HEK293 (cell line): ENCODE data around the gene CPB2.

Source experiments
- CTCF ChIA-PET: fragments of 350-600 bp; formaldehyde crosslinking; extraction: SDS; loops from one replicate; lab custom pipeline; 2021; ENCODE audit warnings: antibody characterized with exemption; lab: Yijun Ruan, JAX
- POLR2A ChIA-PET: fragments of 300-600 bp; formaldehyde crosslinking; extraction: SDS; loops from one replicate; lab custom pipeline; 2020; ENCODE audit warnings: antibody characterized with exemption, inconsistent platforms; lab: Yijun Ruan, JAX
- H3K27ac ChIP-seq: fragments of 200-500 bp; sonication (Bioruptor generic); 2 replicates; pipeline ENCODE4 v1.5.1; 2014; ENCODE audit warnings: low read depth, low read length, control low read depth, inconsistent platforms; ENCODE audit errors: extremely low read depth
- H3K36me3 ChIP-seq, 2 experiments: fragments of 200-500 bp in 1 of 2; sonication (Bioruptor generic) in 1 of 2; 1 replicate in 1 of 2; 2 replicates in 1 of 2; pipeline ENCODE4 v1.5.1; 2014 to 2017; ENCODE audit warnings: inconsistent platforms in 2 of 2, low read length in 2 of 2; ENCODE audit not compliant: control insufficient read depth in 2 of 2, insufficient read depth in 1 of 2
- H3K4me1 ChIP-seq: fragments of 200-500 bp; sonication (Bioruptor generic); 2 replicates; pipeline ENCODE4 v1.5.1; 2014; ENCODE audit warnings: mild to moderate bottlenecking, low read length, inconsistent platforms; ENCODE audit not compliant: control insufficient read depth, insufficient read depth
- H3K4me3 ChIP-seq: 2 replicates; pipeline ENCODE4 v1.5.1; 2011; ENCODE audit warnings: low read depth, mild to moderate bottlenecking, control low read depth, low read length, moderate library complexity
- H3K9me3 ChIP-seq: fragments of 200-500 bp; sonication (Bioruptor generic); 2 replicates; pipeline ENCODE4 v1.5.1; 2014; ENCODE audit warnings: low read depth, low read length, inconsistent platforms; ENCODE audit not compliant: control insufficient read depth, insufficient read depth
- GLIS2 ChIP-seq: fragments of 450-650 bp; formaldehyde crosslinking; IDR thresholded peaks from 2 replicates; pipeline ENCODE4 v1.5.1; 2016; ENCODE audit warnings: missing biosample characterization, missing genetic modification characterization
- OSR2 ChIP-seq: fragments of 450-650 bp; formaldehyde crosslinking; IDR thresholded peaks from 2 replicates; pipeline ENCODE4 v1.5.1; 2016; ENCODE audit warnings: missing biosample characterization, missing genetic modification characterization
- YY2 ChIP-seq: fragments of 450-650 bp; formaldehyde crosslinking; IDR thresholded peaks from 2 replicates; pipeline ENCODE4 v1.5.1; 2016; ENCODE audit warnings: missing biosample characterization, missing genetic modification characterization
- ZBTB10 ChIP-seq: fragments of 450-650 bp; formaldehyde crosslinking; IDR thresholded peaks from 2 replicates; pipeline ENCODE4 v1.5.1; 2016; ENCODE audit warnings: missing biosample characterization, missing genetic modification characterization
- ZNF239 ChIP-seq: fragments of 450-650 bp; formaldehyde crosslinking; IDR thresholded peaks from 2 replicates; pipeline ENCODE4 v1.5.1; 2016; ENCODE audit warnings: missing biosample characterization, missing genetic modification characterization
- ZNF366 ChIP-seq: fragments of 450-650 bp; formaldehyde crosslinking; conservative IDR thresholded peaks from 2 replicates; pipeline ENCODE4 v1.5.1; 2016; ENCODE audit warnings: missing biosample characterization, missing genetic modification characterization
- ZNF423 ChIP-seq: fragments of 450-650 bp; formaldehyde crosslinking; IDR thresholded peaks from 2 replicates; pipeline ENCODE4 v1.5.1; 2016; ENCODE audit warnings: missing biosample characterization, missing genetic modification characterization
- ZNF488 ChIP-seq: fragments of 450-650 bp; formaldehyde crosslinking; IDR thresholded peaks from 2 replicates; pipeline ENCODE4 v1.5.1; 2016; ENCODE audit warnings: missing biosample characterization, missing genetic modification characterization
- ZNF510 ChIP-seq: fragments of 450-650 bp; formaldehyde crosslinking; IDR thresholded peaks from 2 replicates; pipeline ENCODE4 v1.5.1; 2018; ENCODE audit warnings: mild to moderate bottlenecking, missing genetic modification characterization, missing biosample characterization; ENCODE audit not compliant: insufficient replicate concordance
- ZNF518A ChIP-seq: fragments of 450-650 bp; formaldehyde crosslinking; conservative IDR thresholded peaks from 2 replicates; pipeline ENCODE4 v1.5.1; 2016; ENCODE audit warnings: low read depth, missing biosample characterization, missing genetic modification characterization
- ZNF664 ChIP-seq: fragments of 450-650 bp; formaldehyde crosslinking; IDR thresholded peaks from 2 replicates; pipeline ENCODE4 v1.5.1; 2016; ENCODE audit warnings: missing biosample characterization, missing genetic modification characterization
- ZNF707 ChIP-seq: fragments of 450-650 bp; formaldehyde crosslinking; IDR thresholded peaks from 2 replicates; pipeline ENCODE4 v1.5.1; 2016; ENCODE audit warnings: missing biosample characterization, missing genetic modification characterization
- ZSCAN5A ChIP-seq: fragments of 450-650 bp; formaldehyde crosslinking; IDR thresholded peaks from 2 replicates; pipeline ENCODE4 v1.5.1; 2016; ENCODE audit warnings: missing biosample characterization, missing genetic modification characterization
- TF ChIP-seq, protein P1 (sequence below): fragments of 450-650 bp; formaldehyde crosslinking; IDR thresholded peaks from 2 replicates; pipeline ENCODE4 v1.5.1; 2017; ENCODE audit warnings: missing biosample characterization, missing genetic modification characterization
- TF ChIP-seq, protein P2 (sequence below): IDR thresholded peaks from 2 replicates; pipeline ENCODE4 v1.6.1; 2011; ENCODE audit warnings: mild to moderate bottlenecking, low read depth, low read length, borderline replicate concordance
- TF ChIP-seq, protein P3 (sequence below): fragments of 450-650 bp; formaldehyde crosslinking; IDR thresholded peaks from 2 replicates; pipeline ENCODE4; 2016; ENCODE audit warnings: missing biosample characterization, missing genetic modification characterization

Gene CPB2

GRCh38 chr13:46097663-46098062 lies 7.2 kb downstream of the CPB2 start:
- TF ChIP-seq ZNF510 (tag by site-specific recombination) (no peak), ZNF423 (tag by site-specific recombination) (no peak), ZNF518A (tag by site-specific recombination) (no peak), ZNF488 (tag by site-specific recombination) (no peak), ZNF366 (tag by site-specific recombination) (no peak), GLIS2 (tag by site-specific recombination) (no peak), ZNF707 (tag by site-specific recombination) (no peak), ZSCAN5A (no peak), ZNF664 (tag by site-specific recombination) (no peak), ZNF239 (no peak), ZBTB10 (tag by site-specific recombination) (no peak), OSR2 (tag by site-specific recombination) (no peak), YY2 (no peak)
- TF ChIP-seq, protein P1, sequence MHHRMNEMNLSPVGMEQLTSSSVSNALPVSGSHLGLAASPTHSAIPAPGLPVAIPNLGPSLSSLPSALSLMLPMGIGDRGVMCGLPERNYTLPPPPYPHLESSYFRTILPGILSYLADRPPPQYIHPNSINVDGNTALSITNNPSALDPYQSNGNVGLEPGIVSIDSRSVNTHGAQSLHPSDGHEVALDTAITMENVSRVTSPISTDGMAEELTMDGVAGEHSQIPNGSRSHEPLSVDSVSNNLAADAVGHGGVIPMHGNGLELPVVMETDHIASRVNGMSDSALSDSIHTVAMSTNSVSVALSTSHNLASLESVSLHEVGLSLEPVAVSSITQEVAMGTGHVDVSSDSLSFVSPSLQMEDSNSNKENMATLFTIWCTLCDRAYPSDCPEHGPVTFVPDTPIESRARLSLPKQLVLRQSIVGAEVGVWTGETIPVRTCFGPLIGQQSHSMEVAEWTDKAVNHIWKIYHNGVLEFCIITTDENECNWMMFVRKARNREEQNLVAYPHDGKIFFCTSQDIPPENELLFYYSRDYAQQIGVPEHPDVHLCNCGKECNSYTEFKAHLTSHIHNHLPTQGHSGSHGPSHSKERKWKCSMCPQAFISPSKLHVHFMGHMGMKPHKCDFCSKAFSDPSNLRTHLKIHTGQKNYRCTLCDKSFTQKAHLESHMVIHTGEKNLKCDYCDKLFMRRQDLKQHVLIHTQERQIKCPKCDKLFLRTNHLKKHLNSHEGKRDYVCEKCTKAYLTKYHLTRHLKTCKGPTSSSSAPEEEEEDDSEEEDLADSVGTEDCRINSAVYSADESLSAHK (tag by site-specific recombination) = no peak
- TF ChIP-seq, protein P2, sequence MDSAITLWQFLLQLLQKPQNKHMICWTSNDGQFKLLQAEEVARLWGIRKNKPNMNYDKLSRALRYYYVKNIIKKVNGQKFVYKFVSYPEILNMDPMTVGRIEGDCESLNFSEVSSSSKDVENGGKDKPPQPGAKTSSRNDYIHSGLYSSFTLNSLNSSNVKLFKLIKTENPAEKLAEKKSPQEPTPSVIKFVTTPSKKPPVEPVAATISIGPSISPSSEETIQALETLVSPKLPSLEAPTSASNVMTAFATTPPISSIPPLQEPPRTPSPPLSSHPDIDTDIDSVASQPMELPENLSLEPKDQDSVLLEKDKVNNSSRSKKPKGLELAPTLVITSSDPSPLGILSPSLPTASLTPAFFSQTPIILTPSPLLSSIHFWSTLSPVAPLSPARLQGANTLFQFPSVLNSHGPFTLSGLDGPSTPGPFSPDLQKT = no peak
- TF ChIP-seq, protein P3, sequence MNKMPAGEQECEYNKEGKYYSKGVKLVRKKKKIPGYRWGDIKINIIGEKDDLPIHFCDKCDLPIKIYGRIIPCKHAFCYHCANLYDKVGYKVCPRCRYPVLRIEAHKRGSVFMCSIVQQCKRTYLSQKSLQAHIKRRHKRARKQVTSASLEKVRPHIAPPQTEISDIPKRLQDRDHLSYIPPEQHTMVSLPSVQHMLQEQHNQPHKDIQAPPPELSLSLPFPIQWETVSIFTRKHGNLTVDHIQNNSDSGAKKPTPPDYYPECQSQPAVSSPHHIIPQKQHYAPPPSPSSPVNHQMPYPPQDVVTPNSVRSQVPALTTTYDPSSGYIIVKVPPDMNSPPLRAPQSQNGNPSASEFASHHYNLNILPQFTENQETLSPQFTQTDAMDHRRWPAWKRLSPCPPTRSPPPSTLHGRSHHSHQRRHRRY = no peak

More at GRCh38 chr13:46097663-46098062, 7.2 kb downstream of the CPB2 start:
- ChIA-PET POLR2A (no interaction called here), CTCF (no interaction called here)
- no peak overlapping the region for H3K4me3 ChIP-seq
- H3K36me3 ChIP-seq = no peaks in the 10 kb centered on the region
- H3K9me3 ChIP-seq = no peaks in the 10 kb centered on the region
- no peaks in the 10 kb centered on the region for H3K4me1 ChIP-seq
- H3K27ac ChIP-seq = no peak overlapping the region
